ENCODE data around the gene KIAA1328. TPM values are rescaled to one million over a fixed set of nuclear protein-coding genes. Genes with fewer than 3 reads are reported as not detected.

Gene KIAA1328
- total RNA-seq, 4 donors from 2014 or later, result 3.4 to 8.3 (median 6.6) TPM

DNA sequence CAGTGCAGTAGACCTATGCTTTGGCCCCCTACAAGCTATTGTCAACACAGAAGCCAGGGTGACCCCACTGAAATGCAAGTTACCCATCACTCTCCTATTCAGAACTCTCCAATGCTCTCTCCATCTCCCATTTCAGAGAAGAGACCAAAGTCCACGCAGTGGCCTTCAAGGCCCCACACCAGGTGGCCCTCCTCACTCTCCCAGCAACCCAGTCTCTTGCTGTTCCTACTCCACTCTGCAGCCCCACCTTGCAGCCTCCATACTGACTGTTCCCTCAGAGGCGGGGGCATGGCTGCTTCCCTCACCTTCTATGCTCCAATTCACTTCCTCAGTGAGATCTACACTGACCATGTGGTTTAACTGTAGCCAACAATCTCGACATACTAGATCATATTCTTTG lies 423.4 kb downstream of the KIAA1328 start:
- Histone ChIP-seq H3K36me3 (no peaks in the 10 kb centered on the region), H3K27me3 (peaks cover 24 to 26% (median 25%) of the 10 kb centered on the region in 3 donors), H3K4me1 (peaks cover 0 to 4% of the 10 kb centered on the region in 2 donors), H3K4me3 (no peak overlapping the region), H3K27ac (no peak overlapping the region), H3K9me3 (no peaks in the 10 kb centered on the region)
- ATAC-seq (no peak), DNase-seq (no peak)
- TF ChIP-seq, protein P1, sequence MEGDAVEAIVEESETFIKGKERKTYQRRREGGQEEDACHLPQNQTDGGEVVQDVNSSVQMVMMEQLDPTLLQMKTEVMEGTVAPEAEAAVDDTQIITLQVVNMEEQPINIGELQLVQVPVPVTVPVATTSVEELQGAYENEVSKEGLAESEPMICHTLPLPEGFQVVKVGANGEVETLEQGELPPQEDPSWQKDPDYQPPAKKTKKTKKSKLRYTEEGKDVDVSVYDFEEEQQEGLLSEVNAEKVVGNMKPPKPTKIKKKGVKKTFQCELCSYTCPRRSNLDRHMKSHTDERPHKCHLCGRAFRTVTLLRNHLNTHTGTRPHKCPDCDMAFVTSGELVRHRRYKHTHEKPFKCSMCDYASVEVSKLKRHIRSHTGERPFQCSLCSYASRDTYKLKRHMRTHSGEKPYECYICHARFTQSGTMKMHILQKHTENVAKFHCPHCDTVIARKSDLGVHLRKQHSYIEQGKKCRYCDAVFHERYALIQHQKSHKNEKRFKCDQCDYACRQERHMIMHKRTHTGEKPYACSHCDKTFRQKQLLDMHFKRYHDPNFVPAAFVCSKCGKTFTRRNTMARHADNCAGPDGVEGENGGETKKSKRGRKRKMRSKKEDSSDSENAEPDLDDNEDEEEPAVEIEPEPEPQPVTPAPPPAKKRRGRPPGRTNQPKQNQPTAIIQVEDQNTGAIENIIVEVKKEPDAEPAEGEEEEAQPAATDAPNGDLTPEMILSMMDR (IDR thresholded peaks at IDR 0.05 in 4 of 5, conservative IDR thresholded peaks at IDR 0.05 in 1 of 5), result no peak
- TF ChIP-seq POLR2A (IDR thresholded peaks at IDR 0.05), result no peak
- in situ Hi-C loops (cut with MboI; ENCODE audit: low sequenced_read_pairs in 4 of 4), result no loop called here
- intact Hi-C loops (cut with DNase I; ENCODE audit: low total_unique reads), result no loop called here

DNA sequence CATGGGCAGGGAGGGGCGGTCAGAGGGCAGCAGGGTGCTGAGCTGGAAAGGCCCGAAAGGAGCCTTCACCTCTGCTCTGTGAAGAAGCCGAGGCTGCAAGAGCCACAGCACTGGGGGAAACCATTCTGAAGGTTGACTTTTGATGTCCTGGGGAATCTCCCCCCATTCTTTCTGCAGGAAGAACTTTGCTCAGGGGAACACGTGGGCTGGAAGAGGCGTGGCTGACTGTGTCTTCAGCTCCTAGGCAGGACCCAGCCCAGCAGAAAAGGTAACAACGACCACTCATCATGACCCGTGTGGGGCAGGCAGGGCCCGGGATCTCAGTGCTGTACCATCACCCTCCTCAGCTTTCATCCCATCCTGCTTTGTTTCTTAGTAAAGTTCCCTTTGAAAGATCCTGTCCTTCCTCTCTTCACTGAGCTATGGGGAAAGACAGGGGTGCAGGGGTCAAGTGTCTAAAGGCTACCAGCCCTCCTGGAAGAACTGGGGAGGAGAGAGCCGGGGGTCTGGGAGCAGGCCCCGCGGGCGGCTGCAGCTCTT lies 424.0 kb downstream of the KIAA1328 start:
- in situ Hi-C loops (cut with MboI; ENCODE audit: low sequenced_read_pairs in 4 of 4), result no loop called here

DNA sequence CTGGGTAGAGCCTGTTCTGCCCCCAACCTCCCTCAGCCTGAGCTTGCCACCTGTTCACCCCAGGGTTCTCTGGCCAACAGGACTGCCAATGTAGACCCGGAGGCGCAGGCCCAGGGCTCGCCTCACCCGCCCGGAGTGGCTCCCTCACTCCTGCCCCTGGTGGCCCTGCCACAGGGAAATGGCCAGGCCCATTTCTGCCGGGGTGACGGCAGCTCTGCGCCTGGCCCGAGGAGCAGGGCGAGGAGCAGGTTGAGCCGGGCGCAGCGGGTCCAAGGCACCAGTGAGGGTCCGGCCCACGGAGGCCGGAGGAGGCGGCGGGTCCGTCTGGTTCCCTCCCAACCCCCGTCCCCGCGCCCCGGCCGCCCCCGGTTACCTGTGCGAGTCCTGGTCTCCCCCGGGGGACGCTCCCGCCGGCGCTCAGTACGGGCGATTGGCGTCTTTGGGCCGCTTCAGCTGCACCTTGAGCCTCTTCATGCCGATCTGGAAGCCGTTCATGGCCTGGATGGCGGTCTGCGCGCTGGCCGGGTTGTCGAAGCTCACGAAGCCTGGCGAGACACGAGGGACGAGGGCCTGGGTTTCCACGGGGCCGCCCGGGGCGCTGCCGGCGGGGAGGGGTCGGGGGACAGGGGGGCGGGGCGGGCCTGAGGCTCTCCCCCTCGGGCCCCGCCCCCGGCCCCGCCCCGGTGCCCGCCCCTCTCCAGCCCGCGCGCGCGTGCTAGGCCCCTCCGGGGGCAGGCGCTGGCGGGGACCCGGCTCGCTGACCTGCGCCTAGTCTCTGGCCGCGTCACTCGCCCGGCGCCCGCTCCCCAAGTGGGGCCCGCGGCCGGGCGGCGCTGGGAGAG lies 424.7 kb downstream of the KIAA1328 start:
- peaks cover 26 to 34% (median 31%) of the 10 kb centered on the region in 3 donors for H3K27me3 ChIP-seq
- no peaks in the 10 kb centered on the region for H3K9me3 ChIP-seq
- ATAC-seq (no peak), DNase-seq (no peak)
- H3K4me3 ChIP-seq, result peak overlapping the region; percentile 17 to 44 (median 39)
- peaks cover 0 to 4% of the 10 kb centered on the region in 2 donors for H3K4me1 ChIP-seq
- in situ Hi-C loops (cut with MboI; ENCODE audit: low sequenced_read_pairs in 4 of 4) (no loop called here), intact Hi-C loops (cut with DNase I; ENCODE audit: low total_unique reads) (no loop called here)
- no peak overlapping the region for H3K27ac ChIP-seq
- no peaks in the 10 kb centered on the region for H3K36me3 ChIP-seq
- TF ChIP-seq POLR2A (IDR thresholded peaks at IDR 0.05), result no peak
- TF ChIP-seq, protein P1 (IDR thresholded peaks at IDR 0.05 in 4 of 5, conservative IDR thresholded peaks at IDR 0.05 in 1 of 5), result no peak

More for the DNA sequence above, 424.0 kb downstream of the KIAA1328 start:
- H3K9me3 ChIP-seq, result no peaks in the 10 kb centered on the region
- H3K36me3 ChIP-seq, result no peaks in the 10 kb centered on the region
- TF ChIP-seq, protein P1 (IDR thresholded peaks at IDR 0.05 in 4 of 5, conservative IDR thresholded peaks at IDR 0.05 in 1 of 5), result no peak
- DNase-seq (no peak), ATAC-seq (no peak)
- peaks cover 26 to 30% (median 27%) of the 10 kb centered on the region in 3 donors for H3K27me3 ChIP-seq
- H3K4me1 ChIP-seq, result peaks cover 0 to 4% of the 10 kb centered on the region in 2 donors
- H3K27ac ChIP-seq, result no peak overlapping the region
- no peak overlapping the region for H3K4me3 ChIP-seq
- intact Hi-C loops (cut with DNase I; ENCODE audit: low total_unique reads), result no loop called here

DNA sequence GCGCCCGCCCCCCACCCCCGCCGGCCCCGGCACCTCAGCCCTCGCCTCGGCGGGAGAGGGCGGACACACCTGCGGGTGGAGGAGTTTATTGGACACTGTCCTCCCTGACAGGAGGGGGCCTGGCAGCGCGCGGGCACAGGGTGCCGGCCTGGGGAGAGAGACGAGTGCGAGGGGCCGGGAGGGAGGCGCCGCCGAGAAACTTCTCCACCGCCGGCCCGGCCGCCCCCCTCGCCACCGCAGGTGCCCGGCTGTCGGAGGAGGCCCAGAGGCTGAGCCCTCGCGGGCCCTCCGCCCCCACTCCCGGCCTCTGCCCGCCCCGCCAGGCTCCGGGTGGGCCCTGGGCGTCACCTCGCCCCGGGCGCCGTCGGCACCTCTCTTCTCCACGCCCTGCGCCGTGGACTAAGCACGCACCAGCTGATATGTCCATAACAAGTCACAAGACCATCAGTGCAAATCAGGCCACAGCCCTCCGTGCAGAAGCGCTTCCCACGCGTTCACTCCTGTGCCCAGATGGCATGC lies 425.4 kb downstream of the KIAA1328 start:
- TF ChIP-seq, protein P1 (IDR thresholded peaks at IDR 0.05 in 4 of 5, conservative IDR thresholded peaks at IDR 0.05 in 1 of 5), result no peak
- TF ChIP-seq POLR2A (IDR thresholded peaks at IDR 0.05), result no peak
- Histone ChIP-seq H3K4me3 (peak overlapping the region; percentile 37 to 44 (median 38)), H3K4me1 (peaks cover 0 to 4% of the 10 kb centered on the region in 2 donors), H3K27ac (no peak overlapping the region), H3K9me3 (no peaks in the 10 kb centered on the region), H3K36me3 (no peaks in the 10 kb centered on the region), H3K27me3 (peaks cover 26 to 36% (median 34%) of the 10 kb centered on the region in 3 donors)
- DNase-seq (no peak), ATAC-seq (no peak)
- intact Hi-C loops (cut with DNase I; ENCODE audit: low total_unique reads), result no loop called here
- in situ Hi-C loops (cut with MboI; ENCODE audit: low sequenced_read_pairs in 4 of 4), result no loop called here
